Hair follicular keratinocyte (primary cell): ENCODE results near the gene MRPS21. TPM values are rescaled to one million over a fixed set of nuclear protein-coding genes. Genes with fewer than 3 reads are reported as not detected.

Source experiments
- total RNA-seq: library from RNA; depleted of rRNA; stranded (reverse); fragments of >200 nt; gene quantifications from 2 replicates; pipeline ENCODE4 v1.2.3, GENCODE V29; 2015

Gene MRPS21
- 50.7 and 53.0 TPM in 2 replicates for total RNA-seq

GRCh38 chr1:150293433-150294253 lies at the start of gene MRPS21:
Gene MRPS21, plus strand, starts transcription at chr1:150293861. Its CDS starts 506 bp downstream, at chr1:150294367.

GRCh38 chr1:150257624-150258585 lies 35.8 kb upstream of the MRPS21 start, which contains the start of gene CA14:
Gene CA14, plus strand, starts transcription at chr1:150257774. Its CDS starts 355 bp downstream, at chr1:150258129.

DNA sequence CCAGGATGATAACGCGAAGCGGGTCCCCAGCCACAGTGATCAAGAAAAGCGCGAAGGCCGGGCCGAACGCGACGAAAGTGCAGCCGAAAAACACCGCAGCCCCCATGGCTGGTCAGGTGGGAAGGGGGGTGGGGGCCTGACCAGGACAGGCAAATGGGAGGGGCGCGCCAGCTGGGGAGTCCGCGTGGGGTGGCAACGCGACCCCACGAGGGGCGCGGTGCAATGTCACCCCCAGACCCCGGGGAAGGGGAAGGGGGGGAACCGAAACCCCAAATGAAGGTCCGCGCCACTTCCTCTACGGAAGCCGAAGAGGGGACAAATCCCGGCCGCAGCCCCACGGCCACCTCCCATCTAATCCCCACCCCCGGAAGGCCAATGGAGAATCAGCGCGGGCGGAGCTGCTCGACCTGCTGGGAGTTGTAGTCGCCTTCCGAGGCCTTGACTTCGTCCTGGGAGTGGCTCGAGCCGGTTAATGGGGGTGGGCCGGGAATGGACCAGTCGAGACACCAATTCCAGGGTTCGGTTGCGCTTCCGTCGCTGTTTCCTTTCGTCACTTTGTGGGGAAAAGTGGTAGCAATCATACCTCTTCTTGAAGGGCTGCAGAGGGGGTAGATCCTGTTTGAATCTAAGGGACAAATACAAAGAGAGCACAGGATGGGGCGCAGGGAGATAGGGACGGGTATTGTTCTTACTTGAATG lies 24.8 kb upstream of the MRPS21 start, which contains the start of gene APH1A:
Gene APH1A (minus strand): TSS at position 312 of the 699 bp plus-strand sequence. CDS start 206 bp downstream, at position 106.

GRCh38 chr1:150281758-150282557 lies 11.7 kb upstream of the MRPS21 start, which contains the start of gene CIART:
Gene CIART, plus strand, starts transcription at chr1:150282554. Its CDS starts 714 bp downstream, at chr1:150283268.

Other genes starting within 250 kb of the MRPS21 start
- gene VPS45, start 226.1 kb upstream of the MRPS21 start, total RNA-seq, result 22.9 and 24.1 TPM in 2 replicates
- 5.6 and 5.8 TPM in 2 replicates for gene PLEKHO1, start 143.9 kb upstream of the MRPS21 start, total RNA-seq
- 12.3 and 20.8 TPM in 2 replicates for gene ANP32E, start 57.7 kb upstream of the MRPS21 start, total RNA-seq
- gene CA14, start 36.1 kb upstream of the MRPS21 start, total RNA-seq, result 0.08 and 0.39 TPM in 2 replicates
- 131 and 138 TPM in 2 replicates for gene APH1A, start 24.8 kb upstream of the MRPS21 start, total RNA-seq
- 0.08 and 1.2 TPM in 2 replicates for gene C1orf54, start 21.1 kb upstream of the MRPS21 start, total RNA-seq
- gene CIART, start 11.3 kb upstream of the MRPS21 start, total RNA-seq, result 2.2 and 4.4 TPM in 2 replicates
- gene PRPF3, start 27.7 kb downstream of the MRPS21 start, total RNA-seq, result 18.3 and 30.6 TPM in 2 replicates
- 7.3 and 9.1 TPM in 2 replicates for gene RPRD2, start 70.3 kb downstream of the MRPS21 start, total RNA-seq
- gene TARS2, start 193.6 kb downstream of the MRPS21 start, total RNA-seq, result 23.6 and 26.5 TPM in 2 replicates
- gene ECM1, start 214.2 kb downstream of the MRPS21 start, total RNA-seq, result 9.1 and 27.9 TPM in 2 replicates
- not detected in 2 replicates for gene FALEC, start 221.9 kb downstream of the MRPS21 start, total RNA-seq